CD4-positive, alpha-beta T cell treated with Interferon alpha-2 for 1 hour (primary cell): Measurements from ENCODE around the gene COX7C.

ENCODE experiments used
- DNase-seq, 2 donors: peaks; one replicate each; pipeline ENCODE4 v3.0.0-alpha.2; 2020 to 2022

The COX7C gene

GRCh38 chr5:86665984-86666760, 48.4 kb downstream of the COX7C start:
- peak; percentile 11 to 21 for DNase-seq

- DNase-seq = no peak
Observed at GRCh38 chr5:86666981-86667380, 49.2 kb downstream of the COX7C start.
